Raji (cell line): ENCODE data around the gene CSNK1A1.

Experiments
- POLR2A ChIP-seq: IDR thresholded peaks from 2 replicates; pipeline ENCODE4 v1.6.1; 2011; ENCODE audit warnings: low read depth, low read length, control low read depth; ENCODE audit not compliant: insufficient read depth

CSNK1A1 gene

DNA sequence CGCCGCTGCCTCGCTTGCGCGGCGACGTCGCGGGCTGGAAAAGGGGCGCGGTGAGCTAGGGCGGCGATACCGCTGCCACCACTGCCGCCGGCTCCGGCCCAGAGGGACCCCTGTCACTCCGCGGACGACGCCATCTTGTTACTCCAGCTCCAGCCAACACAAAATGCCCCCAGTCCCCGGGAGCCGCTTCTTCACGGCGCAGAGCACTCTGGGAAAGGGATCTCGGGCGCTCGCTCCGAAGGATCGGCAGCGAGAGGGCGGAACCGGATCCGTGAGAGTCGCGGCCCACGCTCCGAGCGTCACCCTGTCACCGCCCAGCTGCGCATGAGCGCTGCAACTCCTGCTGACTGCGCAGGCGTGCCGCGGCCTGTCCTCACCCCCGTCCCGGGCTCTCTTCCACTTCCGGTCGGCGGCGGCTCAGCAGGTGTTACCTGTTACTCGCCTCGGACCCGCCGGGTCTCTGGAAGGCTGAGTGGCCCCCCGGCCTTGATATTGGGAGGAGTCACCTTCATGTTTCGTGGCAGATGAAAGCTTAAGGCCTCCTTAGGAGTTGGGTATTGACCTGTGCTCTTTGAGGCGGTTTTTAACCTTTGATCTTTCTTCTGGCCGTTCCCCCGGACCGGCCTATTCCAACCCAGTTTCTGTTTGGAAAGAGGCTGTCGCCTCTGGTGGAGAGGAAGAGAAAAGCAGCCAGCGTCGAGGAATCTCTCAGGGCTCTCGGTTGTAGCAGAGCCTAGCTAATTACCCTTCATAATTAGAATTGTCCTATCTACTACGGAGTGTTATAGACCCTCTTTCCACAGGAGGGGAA lies at the start of gene CSNK1A1:
Gene CSNK1A1 (minus strand): TSS at position 213 of the 811 bp plus-strand sequence. CDS start 475 bp downstream, outside the sequence.
- TF ChIP-seq POLR2A = peak; percentile 94

DNA sequence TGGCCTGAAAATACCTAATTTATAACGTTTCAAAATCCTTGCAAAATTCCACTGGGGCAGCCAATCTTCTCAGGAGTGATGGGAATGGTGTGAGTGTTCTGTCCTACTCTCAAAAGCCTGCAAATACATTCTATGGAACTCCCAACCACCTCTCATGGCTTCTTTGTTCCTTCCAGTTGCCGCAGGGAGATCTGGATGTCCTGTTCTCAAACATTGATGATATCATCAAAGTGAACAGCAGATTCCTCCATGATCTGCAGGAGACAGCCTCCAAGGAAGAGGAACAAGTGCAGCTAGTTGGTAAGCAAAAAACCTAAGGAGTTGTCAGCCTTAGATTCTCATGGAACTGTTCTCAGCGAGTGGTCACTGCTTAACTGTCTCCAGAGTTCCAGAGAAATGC lies 49.7 kb upstream of the CSNK1A1 start:
- no peak for TF ChIP-seq POLR2A

DNA sequence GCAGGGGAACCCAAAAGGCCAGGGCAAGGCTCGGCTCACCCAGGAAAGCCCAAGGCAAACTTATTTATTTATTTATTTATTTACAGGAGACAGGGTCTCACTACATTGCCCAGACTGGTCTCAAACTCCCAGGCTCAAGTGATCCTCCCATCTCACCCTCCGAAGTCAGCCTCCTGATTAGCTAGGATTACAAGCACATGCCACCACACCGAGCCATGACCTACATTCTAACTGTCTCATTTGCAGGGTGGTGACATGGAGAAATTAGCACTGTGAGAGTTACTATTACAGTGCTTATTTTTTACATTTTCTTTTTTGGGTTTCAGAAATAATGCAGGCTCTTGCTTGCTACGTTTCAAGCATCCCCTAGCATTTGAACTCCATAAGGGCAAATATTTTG lies 48.1 kb upstream of the CSNK1A1 start:
- TF ChIP-seq POLR2A = no peak

DNA sequence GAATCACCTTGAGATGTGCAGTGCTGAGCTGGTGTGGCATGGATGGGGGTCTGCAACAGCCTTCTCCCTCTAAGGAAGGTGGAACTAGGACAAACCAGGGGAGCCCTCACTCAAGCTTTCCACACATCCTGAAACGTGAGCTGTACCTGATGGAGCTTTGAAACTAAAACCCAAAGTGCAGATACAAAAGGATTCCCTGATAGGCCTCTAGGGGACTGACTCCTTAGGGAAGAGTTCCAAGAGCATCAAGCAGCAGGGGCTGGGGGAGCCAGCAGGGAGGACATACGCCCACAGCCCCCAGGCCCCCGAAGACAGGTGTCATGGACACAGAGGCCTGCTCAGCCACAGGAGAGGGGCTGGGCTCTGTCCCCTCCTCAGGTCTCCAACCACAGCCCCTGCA lies 47.7 kb upstream of the CSNK1A1 start:
- no peak for TF ChIP-seq POLR2A

DNA sequence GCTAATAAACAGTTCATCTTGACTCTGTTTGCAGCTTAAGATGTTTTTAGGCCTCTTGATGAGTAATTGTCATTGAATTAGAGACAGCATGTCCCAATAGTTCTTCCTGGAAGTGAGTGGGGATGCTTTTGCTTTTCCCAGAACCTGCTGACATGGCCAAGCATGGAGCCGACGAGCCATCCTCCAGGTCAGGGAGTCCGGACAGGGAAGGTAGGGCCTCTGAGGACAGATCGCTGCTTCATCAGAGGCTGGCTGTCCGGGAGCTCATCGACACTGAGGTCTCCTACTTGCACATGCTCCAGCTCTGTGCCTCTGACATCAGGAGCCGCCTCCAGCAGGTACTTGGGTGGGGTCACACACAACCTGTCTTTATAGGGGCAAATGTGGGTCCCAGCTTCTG lies 46.4 kb upstream of the CSNK1A1 start:
- no peak for TF ChIP-seq POLR2A

DNA sequence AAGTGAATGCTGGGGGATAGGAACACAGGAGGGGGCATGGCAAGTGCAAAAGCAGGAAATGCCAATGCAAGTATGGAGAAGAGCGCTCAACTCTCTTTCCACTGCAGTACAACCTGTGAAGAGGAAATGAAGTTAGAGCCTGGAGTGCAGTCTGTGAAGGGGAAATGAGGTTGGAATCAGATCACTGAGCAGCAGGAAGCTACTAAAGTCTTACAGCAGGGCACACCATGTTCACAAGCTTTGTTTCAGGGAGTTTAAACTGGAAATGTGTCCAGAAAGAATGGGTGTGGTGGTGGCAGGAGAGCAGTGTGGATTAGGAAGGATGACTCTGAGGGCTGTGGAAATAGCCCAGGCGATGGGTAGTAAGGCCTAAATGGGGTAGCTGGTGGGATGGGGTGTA lies 45.5 kb upstream of the CSNK1A1 start:
- TF ChIP-seq POLR2A = no peak

DNA sequence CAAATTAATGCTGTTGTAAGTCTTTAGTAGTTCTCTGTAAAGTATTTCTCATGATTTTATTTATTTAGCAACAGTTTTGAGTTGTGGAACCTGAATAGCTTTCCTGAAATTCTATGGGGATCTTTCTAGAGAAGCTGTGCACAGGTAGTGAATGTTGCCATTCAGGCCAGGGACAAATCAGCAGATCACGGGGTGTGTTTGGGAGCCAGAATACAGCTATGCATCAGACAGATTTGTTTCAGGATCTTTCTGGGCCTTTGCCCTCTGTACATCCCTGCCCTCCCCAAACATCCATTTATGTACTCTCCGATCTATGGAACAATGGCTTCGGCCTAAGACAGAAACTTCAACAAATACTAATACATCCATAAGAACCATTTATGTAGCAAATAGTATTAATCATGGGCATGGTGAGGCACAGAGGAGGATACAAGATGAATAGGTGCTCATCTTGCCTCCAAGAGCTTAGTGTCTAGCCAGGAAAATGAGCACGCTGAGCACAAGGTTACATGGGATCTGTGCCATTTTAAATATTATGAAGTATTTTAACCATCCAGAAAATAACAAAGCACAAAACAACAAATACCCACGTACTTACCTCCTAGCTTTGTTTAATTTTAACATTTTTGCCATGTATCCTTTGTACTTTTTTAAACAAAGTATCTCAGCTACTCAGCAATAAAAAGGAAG lies 43.1 kb upstream of the CSNK1A1 start:
- TF ChIP-seq POLR2A = no peak

DNA sequence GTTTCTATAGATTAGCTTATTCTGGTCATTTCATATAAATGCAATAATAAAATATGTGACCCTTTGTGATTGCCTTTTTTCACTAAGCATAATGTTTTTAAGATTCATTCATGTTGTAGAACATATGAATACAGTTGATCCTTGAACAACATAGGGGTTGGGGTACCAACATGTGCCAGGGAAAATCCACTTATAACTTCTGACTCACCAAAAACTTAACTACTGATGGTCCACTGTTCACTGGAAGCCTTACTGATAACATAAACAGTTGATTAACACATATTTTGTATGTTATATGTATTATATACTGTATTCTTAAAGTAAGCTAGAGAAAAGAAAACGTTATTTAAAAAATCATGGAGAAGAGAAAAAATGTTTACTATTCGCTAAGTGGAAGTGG lies 42.1 kb upstream of the CSNK1A1 start:
- no peak for TF ChIP-seq POLR2A

DNA sequence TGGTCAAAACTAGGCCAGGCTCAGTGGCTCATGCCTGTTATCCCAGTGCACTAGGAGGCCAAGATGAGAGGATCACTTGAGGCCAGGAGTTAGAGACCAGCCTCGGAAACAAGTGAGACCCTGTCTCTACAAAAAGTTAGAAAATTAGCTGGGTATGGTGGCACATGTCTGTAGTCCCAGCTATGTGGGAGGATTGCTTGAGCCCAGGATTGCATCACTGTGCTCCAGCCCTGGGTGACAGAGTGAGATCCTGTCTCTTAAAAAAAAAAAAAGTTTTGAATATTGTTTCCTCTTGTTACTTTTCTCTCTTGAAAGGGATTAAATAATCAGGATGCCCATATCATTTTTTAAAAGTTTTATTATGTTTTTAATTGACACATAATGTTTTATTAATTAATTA lies 37.7 kb upstream of the CSNK1A1 start:
- no peak for TF ChIP-seq POLR2A

DNA sequence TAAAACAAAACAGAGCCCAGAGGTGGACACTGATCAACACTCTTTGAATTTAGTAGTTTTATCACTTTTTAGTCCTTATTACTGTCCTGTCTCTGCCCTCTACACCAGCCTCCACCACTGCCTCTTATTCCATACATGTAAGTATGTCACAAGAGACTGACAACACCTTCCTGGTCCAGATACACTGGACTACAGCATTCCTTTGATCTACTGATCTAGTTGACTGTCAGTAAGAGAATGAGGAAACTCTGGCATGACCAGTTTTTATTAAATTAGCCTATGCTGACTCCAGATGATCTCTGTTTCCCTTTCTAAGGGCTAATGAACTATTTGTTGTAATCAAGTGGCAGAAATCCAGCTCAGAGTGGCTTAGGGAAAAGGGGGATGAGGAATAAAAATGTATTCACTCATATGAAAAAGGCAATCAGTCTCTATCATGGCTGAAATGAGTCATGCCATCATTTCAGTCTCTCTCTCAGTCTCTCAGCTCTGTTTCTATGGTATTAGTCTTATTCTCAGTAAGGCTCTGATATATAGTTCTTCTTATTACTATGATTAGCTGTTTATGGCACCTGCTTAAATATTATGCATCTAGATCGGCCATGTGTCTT lies 35.6 kb upstream of the CSNK1A1 start:
- TF ChIP-seq POLR2A = no peak

DNA sequence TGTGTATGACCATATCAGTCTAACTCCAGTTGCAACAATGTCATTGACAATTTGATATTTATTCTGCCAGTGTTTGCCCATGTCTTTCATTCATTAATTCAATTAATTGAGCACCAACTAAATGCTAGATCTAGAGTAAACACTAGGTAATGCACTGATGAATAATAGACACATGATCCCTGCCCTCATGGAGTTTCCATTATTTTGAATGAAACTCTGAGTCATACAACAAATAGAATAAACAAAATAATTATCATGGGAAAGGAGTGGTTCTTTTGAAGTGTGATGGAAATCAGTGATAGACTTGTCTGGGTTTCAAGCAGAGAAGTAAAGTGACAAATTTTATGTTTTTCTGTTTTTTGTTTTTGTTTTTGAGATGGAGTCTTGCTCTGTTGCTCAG lies 34.7 kb upstream of the CSNK1A1 start:
- TF ChIP-seq POLR2A = no peak

DNA sequence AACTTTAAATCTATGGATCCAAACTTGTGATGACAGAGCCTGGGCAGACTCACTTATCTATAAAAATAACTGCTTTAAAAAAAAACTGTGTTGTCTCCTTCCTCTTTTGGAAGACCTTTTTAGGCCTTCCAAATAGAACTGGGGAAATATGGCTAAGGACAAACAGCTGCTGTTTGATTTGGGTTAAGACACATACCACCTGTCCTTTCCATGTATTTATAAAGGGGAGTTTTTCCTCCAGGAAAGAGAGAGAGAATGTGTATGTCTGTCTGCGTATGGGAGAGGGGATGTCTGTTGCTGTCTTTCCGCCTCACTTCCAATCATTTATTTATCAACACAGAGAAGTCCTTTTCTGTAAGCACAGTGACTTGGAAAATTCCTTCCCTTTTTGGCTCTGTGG lies 32.9 kb upstream of the CSNK1A1 start:
- no peak for TF ChIP-seq POLR2A

DNA sequence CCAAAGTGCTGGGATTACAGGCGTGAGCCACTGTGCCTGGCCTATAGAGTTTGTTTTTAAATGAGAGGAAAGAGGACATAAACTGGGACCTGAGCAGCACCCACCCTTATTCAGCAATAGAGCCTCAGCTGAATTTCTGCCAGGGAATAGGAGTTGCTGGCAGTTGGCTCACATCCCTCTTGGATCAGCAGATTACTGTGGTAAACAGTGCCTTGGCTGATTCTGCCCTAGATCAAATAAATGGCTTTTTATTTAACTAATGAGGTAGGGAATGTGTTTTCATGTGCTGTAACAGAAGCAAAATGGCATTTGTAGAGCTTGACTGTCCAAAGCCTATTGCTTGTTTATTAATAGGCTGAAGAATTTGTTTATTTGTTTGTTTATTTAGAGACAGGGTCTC lies 32.2 kb upstream of the CSNK1A1 start:
- no peak for TF ChIP-seq POLR2A

DNA sequence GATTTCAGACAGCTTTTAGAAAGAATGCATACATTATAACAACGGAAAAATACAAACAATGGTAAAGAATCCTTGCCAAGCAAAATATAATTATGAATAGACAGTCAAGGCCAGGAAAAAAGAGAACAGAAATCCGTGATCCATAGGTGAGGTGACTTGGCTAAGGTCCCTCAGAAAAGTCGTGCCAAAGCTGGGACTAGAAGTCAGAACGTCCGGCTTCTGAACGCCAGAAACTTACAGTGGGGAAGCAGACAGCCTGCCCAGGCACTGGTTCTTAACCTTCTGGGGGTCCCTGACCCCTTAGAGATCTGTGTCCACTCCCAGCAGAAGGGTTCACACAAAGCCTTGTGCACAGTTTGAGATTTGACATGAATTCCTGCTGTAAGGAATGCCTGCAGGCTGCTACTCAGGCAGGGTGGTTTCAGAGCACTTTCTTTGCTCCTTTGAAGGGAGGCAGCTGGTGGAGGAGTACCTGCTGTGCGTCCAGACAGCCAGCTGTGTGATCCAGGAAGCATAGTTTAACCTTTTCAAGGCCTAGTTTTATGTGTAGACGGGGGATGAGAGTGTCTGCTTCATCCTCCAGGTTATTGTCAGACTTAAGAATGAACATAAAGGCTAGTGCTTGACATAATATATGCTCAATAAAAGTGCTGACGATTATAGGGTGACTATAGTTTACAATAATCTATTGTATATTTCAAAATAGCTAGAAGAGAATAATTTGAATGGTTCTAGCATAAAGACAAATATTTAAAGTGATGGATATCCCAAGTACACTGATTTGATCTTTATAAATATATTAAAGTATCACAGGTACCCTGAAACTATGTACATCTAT lies 30.9 kb upstream of the CSNK1A1 start:
- no peak for TF ChIP-seq POLR2A

DNA sequence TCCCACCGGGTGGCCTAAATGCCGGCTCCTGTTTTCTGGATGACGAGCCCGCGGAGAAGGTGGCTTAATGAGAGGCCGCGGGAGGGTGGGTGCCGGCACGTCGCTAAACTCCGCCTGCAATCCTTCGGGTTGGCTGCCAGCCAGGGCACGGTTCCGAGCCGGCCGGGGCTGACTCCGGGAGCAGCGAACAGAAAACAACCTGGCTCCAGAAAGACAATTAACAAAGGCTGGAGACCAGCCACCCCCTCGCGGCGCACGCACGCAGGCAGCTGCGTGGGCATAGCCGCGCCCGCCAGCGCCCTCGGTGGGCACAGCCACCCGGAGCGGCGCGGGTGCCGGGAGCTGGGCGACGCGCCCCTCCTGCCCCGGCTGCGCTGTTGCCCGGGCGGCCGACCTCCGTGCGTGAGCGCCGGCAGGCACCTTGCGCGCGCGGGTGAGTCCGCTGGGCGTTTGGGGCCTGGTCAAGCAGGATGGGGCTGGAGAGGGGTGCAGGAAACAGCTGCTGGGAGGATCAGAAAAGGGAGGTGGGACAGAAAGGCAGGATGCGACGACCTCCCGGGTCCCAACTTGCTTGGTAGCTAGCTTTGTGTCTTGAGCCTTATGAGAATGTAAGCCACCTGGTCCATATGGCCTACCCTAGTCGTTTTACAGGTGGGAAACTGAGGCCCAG lies 30.1 kb upstream of the CSNK1A1 start, which contains the start of gene ARHGEF37:
Gene ARHGEF37 (plus strand): TSS at position 307 of the 670 bp plus-strand sequence. CDS start 16,272 bp downstream, outside the sequence.
- no peak for TF ChIP-seq POLR2A
